Mesenchymal stem cell (in vitro differentiated cells and primary cell): Measurements from ENCODE around the gene SPTLC2.
"Not testable (repeated sequence)": the region's sequence is repeated elsewhere in the genome, so short reads cannot be mapped to it uniquely, and the experiment has no call there.

Source experiments
- DNase-seq: peaks from one replicate; pipeline ENCODE4 v3.0.0-alpha.2; 2013
- H2AFZ ChIP-seq: one replicate; pipeline ENCODE4 v1.6.1; 2013; ENCODE audit warnings: low read depth, mild to moderate bottlenecking, control low read depth, inconsistent platforms, low read length, moderate library complexity
- H2AK5ac ChIP-seq: 2 replicates; pipeline ENCODE4 v1.6.1; 2013; ENCODE audit warnings: low read length, moderate library complexity, mild to moderate bottlenecking, inconsistent platforms; ENCODE audit not compliant: severe bottlenecking
- H2BK120ac ChIP-seq: one replicate; pipeline ENCODE4 v1.6.1; 2013; ENCODE audit warnings: low read depth, mild to moderate bottlenecking, inconsistent platforms, low read length, moderate library complexity
- H2BK12ac ChIP-seq, 2 experiments: one replicate each; pipeline ENCODE4 v1.6.1; 2013; ENCODE audit warnings: inconsistent platforms in 2 of 2, low read length in 2 of 2, mild to moderate bottlenecking in 2 of 2, moderate library complexity in 2 of 2, control low read depth in 1 of 2
- H2BK15ac ChIP-seq: one replicate; pipeline ENCODE4 v1.6.1; 2013; ENCODE audit warnings: mild to moderate bottlenecking, low read depth, inconsistent platforms; ENCODE audit not compliant: poor library complexity, severe bottlenecking
- H2BK5ac ChIP-seq: 2 replicates; pipeline ENCODE4 v1.6.1; 2013; ENCODE audit warnings: low read depth, mild to moderate bottlenecking, low read length, control low read depth, inconsistent platforms; ENCODE audit not compliant: poor library complexity, severe bottlenecking
- H3K14ac ChIP-seq, 2 experiments: one replicate each; pipeline ENCODE4 v1.6.1; 2013; ENCODE audit warnings: inconsistent platforms in 2 of 2, low read length in 2 of 2, control low read depth in 1 of 2, mild to moderate bottlenecking in 1 of 2, moderate library complexity in 1 of 2
- H3K18ac ChIP-seq, 2 experiments: one replicate each; pipeline ENCODE4 v1.6.1; 2013; ENCODE audit warnings: inconsistent platforms in 2 of 2, low read length in 2 of 2, control low read depth in 1 of 2, low read depth in 1 of 2, mild to moderate bottlenecking in 1 of 2
- H3K23ac ChIP-seq, 2 experiments: one replicate each; pipeline ENCODE4 v1.6.1; 2013; ENCODE audit warnings: inconsistent platforms in 2 of 2, low read length in 2 of 2, mild to moderate bottlenecking in 2 of 2, moderate library complexity in 2 of 2, control low read depth in 1 of 2
- H3K27ac ChIP-seq: 2 replicates; pipeline ENCODE4 v1.5.1; 2013; ENCODE audit warnings: mild to moderate bottlenecking, moderate library complexity, low read length, control low read depth, inconsistent platforms; ENCODE audit not compliant: poor library complexity, severe bottlenecking
- H3K27me3 ChIP-seq, 2 experiments: 2 replicates each; pipeline versions ENCODE4 v1.6.1 to v1.7.0; 2013; ENCODE audit warnings: low read length in 2 of 2, mild to moderate bottlenecking in 2 of 2, moderate library complexity in 2 of 2, control low read depth in 1 of 2, inconsistent platforms in 1 of 2; ENCODE audit not compliant: control insufficient read depth in 1 of 2, insufficient read depth in 1 of 2
- H3K36me3 ChIP-seq, 2 experiments: 2 replicates each; pipeline versions ENCODE4 v1.6.1 to v1.7.0; 2013; ENCODE audit warnings: low read length in 2 of 2, control low read depth in 1 of 2, inconsistent platforms in 1 of 2, low read depth in 1 of 2, mild to moderate bottlenecking in 1 of 2; ENCODE audit not compliant: insufficient read depth in 2 of 2, control insufficient read depth in 1 of 2
- H3K4ac ChIP-seq, 2 experiments: one replicate each; pipeline ENCODE4 v1.6.1; 2013; ENCODE audit warnings: inconsistent platforms in 2 of 2, low read length in 2 of 2, mild to moderate bottlenecking in 2 of 2, moderate library complexity in 2 of 2, control low read depth in 1 of 2, low read depth in 1 of 2
- H3K4me1 ChIP-seq: 2 replicates; pipeline ENCODE4 v1.6.1; 2013; ENCODE audit warnings: low read depth, low read length, control low read depth; ENCODE audit not compliant: control insufficient read depth, insufficient read depth
- H3K4me2 ChIP-seq: 2 replicates; pipeline ENCODE4 v1.6.1; 2013; ENCODE audit warnings: low read length, mild to moderate bottlenecking, inconsistent platforms; ENCODE audit not compliant: poor library complexity, severe bottlenecking
- H3K4me3 ChIP-seq, 2 experiments: 2 replicates each; pipeline versions ENCODE4 v1.5.1 to v1.7.0; 2013; ENCODE audit warnings: low read length in 2 of 2, mild to moderate bottlenecking in 2 of 2, control low read depth in 1 of 2, low read depth in 1 of 2; ENCODE audit not compliant: insufficient read depth in 1 of 2
- H3K79me1 ChIP-seq: replicated peaks from 2 replicates; pipeline ENCODE4 v1.6.1; 2013; ENCODE audit warnings: mild to moderate bottlenecking, control low read depth, low read length, inconsistent platforms; ENCODE audit not compliant: poor library complexity, severe bottlenecking
- H3K9ac ChIP-seq: 2 replicates; pipeline ENCODE4 v1.7.0; 2013; ENCODE audit warnings: mild to moderate bottlenecking, low read length, moderate library complexity
- H3K9me3 ChIP-seq: 2 replicates; pipeline ENCODE4 v1.7.0; 2013; ENCODE audit warnings: mild to moderate bottlenecking, low read length; ENCODE audit not compliant: control insufficient read depth
- H4K8ac ChIP-seq: one replicate; pipeline ENCODE4 v1.6.1; 2013; ENCODE audit warnings: inconsistent platforms, mild to moderate bottlenecking, low read length, moderate library complexity
- H4K91ac ChIP-seq: one replicate; pipeline ENCODE4 v1.6.1; 2013; ENCODE audit warnings: mild to moderate bottlenecking, low read length, inconsistent platforms
- WGBS: methylation state at CpG from one replicate; pipeline ENCODE4 v1.1.7; 2013; ENCODE audit warnings: mixed read lengths; 5-methylcytosine and 5-hydroxymethylcytosine counted together

The SPTLC2 gene

DNA sequence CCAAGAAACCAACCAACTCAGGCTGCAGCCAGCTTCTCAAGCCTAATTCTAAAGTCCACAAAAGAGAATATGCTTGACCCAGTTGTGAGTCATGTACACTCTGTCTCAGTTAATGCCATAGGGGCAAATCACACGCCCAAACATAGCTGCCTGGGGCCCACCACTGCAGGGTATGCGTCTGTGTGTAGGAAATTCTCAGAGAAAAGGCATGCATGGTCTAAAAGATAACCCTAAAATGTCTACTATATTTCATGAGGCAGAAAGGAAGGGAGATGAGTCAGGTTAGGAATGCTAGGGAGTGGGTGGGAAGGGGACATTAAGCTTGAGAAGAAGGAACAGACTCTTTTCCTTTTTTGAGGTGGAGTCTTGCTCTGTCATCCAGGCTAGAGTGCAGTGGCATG is 22.3 kb upstream of the SPTLC2 start:
- H3K4ac ChIP-seq, result no peak overlapping the region
- no peak overlapping the region for H3K27ac ChIP-seq
- H2BK15ac ChIP-seq, result no peak overlapping the region
- no peak overlapping the region for H3K23ac ChIP-seq
- H3K18ac ChIP-seq, result peak overlapping the region in 1 of 2 experiments; percentile 21
- WGBS, result 4% methylated on average over 2 of the region's 2 CpGs
- H3K4me3 ChIP-seq, result no peak overlapping the region
- H4K91ac ChIP-seq, result no peak overlapping the region
- H2AFZ ChIP-seq, result no peak overlapping the region
- H3K9ac ChIP-seq, result no peak overlapping the region
- H2BK120ac ChIP-seq, result no peak overlapping the region
- DNase-seq, result peak; percentile 81
- no peaks in the 10 kb centered on the region for H3K79me1 ChIP-seq
- peaks cover 5% of the 10 kb centered on the region for H3K9me3 ChIP-seq
- no peak overlapping the region for H3K4me2 ChIP-seq
- H2BK5ac ChIP-seq, result no peak overlapping the region
- no peak overlapping the region for H3K14ac ChIP-seq
- H3K4me1 ChIP-seq, result peaks cover 2% of the 10 kb centered on the region
- H3K36me3 ChIP-seq, result no peaks in the 10 kb centered on the region
- no peak overlapping the region for H4K8ac ChIP-seq
- H3K27me3 ChIP-seq, result no peaks in the 10 kb centered on the region
- no peak overlapping the region for H2BK12ac ChIP-seq
- no peak overlapping the region for H2AK5ac ChIP-seq

DNA sequence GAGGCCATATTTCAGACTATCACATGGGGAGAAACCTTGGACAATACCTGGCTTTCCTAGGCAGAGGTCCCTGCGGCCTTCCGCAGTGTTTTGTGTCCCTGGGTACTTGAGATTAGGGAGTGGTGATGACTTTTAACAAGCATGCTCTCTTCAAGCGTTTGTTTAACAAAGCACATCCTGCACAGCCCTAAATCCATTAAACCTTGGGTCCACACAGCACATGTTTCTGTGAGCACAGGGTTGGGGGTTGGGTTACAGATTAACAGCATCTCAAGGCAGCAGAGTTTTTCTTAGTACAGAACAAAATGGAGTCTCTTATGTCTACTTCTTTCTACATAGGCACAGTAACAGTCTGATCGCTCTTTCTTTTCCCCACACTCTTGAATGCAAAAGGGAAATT is 19.4 kb upstream of the SPTLC2 start:
- 100% methylated on average over 1 of the region's 4 CpGs for WGBS
- not testable (repeated sequence) for DNase-seq
- peaks cover 20% of the 10 kb centered on the region for H3K9me3 ChIP-seq

DNA sequence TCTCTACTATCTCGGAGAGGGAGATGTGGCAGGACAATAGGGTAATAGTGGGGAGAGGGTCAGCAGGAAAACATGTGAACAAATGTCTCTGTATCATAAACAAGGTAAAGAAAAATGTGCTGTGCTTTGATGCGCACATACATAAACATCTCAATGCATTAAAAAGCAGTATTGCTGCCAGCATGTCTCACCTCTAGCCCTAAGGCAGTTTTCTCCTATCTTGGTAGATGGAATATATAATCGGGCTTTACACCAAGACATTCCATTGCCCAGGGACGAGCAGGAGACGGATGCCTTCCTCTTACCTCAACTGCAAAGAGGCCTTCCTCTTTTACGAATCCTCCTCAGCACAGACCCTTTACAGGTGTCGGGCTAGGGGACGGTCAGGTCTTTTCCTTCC is 19.0 kb upstream of the SPTLC2 start:
- DNase-seq, H3K4me1 ChIP-seq, H4K8ac ChIP-seq, H3K4ac ChIP-seq, H3K4me3 ChIP-seq, H3K9ac ChIP-seq, H2AFZ ChIP-seq, H3K36me3 ChIP-seq, H3K27ac ChIP-seq, H3K27me3 ChIP-seq, H3K18ac ChIP-seq, H4K91ac ChIP-seq, H2BK15ac ChIP-seq, H2AK5ac ChIP-seq, H2BK120ac ChIP-seq, H3K79me1 ChIP-seq, H2BK12ac ChIP-seq, H3K14ac ChIP-seq, H3K23ac ChIP-seq, H3K4me2 ChIP-seq, H2BK5ac ChIP-seq: not testable (repeated sequence)
- H3K9me3 ChIP-seq, result peaks cover 20% of the 10 kb centered on the region
- 86% methylated on average over 4 of the region's 8 CpGs for whole genome bisulfite sequencing

More for the DNA sequence above, 19.4 kb upstream of the SPTLC2 start:
- H3K14ac ChIP-seq, H3K79me1 ChIP-seq, H3K27me3 ChIP-seq, H3K23ac ChIP-seq, H2BK5ac ChIP-seq, H3K9ac ChIP-seq, H3K4ac ChIP-seq, H3K4me3 ChIP-seq, H2BK12ac ChIP-seq, H4K91ac ChIP-seq, H2AK5ac ChIP-seq, H2BK120ac ChIP-seq, H3K18ac ChIP-seq, H4K8ac ChIP-seq, H3K36me3 ChIP-seq, H2BK15ac ChIP-seq, H3K27ac ChIP-seq, H3K4me2 ChIP-seq, H3K4me1 ChIP-seq, H2AFZ ChIP-seq: not testable (repeated sequence)

DNA sequence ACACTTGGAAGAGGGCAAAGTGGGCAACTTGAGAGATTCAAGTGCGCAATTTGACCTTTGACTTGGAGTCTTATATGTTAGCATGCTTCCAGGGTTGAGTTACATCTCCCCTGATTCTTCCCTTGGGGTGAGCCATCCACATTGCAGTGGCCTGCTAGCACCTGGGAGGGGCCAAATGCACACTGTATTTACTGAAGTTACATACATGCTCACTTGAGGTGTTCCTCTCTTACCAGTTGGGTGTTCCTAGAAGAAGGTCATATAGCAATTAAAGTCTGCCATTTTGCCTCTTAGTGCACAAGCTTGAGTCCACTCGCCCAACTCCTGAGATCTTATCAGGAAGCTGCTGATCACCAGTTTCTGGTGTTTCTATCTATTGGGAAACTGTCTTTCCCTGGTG is 13.7 kb upstream of the SPTLC2 start:
- Histone ChIP-seq H2BK120ac (no peak overlapping the region), H3K14ac (no peak overlapping the region), H2BK12ac (no peak overlapping the region), H4K8ac (no peak overlapping the region), H3K18ac (no peak overlapping the region), H2BK5ac (no peak overlapping the region), H3K36me3 (no peaks in the 10 kb centered on the region), H3K4me1 (no peaks in the 10 kb centered on the region), H3K4me3 (no peak overlapping the region), H3K4ac (no peak overlapping the region), H3K27ac (no peak overlapping the region), H3K9me3 (peaks cover 19% of the 10 kb centered on the region), H3K4me2 (no peak overlapping the region), H2BK15ac (no peak overlapping the region), H2AFZ (no peak overlapping the region), H3K23ac (no peak overlapping the region), H3K9ac (no peak overlapping the region), H4K91ac (no peak overlapping the region), H3K27me3 (no peaks in the 10 kb centered on the region), H3K79me1 (no peaks in the 10 kb centered on the region), H2AK5ac (no peak overlapping the region)
- DNase-seq, result no peak
- 89% methylated on average over 2 of the region's 2 CpGs for WGBS
